Measurements from ENCODE around the gene MAPK14. TPM values are rescaled to one million over a fixed set of nuclear protein-coding genes. Genes with fewer than 3 reads are reported as not detected.
A peak's percentile ranks its signal among the peaks of the same experiment; 100 is the strongest.

Gene MAPK14
- total and polyA plus RNA-seq, 2 experiments from 2014 or later, result 41.6 to 96.2 TPM

- no peak for DNase-seq (ENCODE audit: low read depth in 1 of 2, low spot score in 1 of 2)
- Histone ChIP-seq H3K9me3 (ENCODE audit: low read depth) (no peaks in the 10 kb centered on the region), H3K27ac (no peak overlapping the region), H3K4me1 (ENCODE audit: low read depth) (no peaks in the 10 kb centered on the region), H3K36me3 (no peaks in the 10 kb centered on the region), H3K27me3 (no peaks in the 10 kb centered on the region), H3K4me3 (no peak overlapping the region)
- TF ChIP-seq CTCF (IDR thresholded peaks at IDR 0.05; ENCODE audit: low read depth, low read length), result no peak
Observed at GRCh38 chr6:36000451-36000850, 27.2 kb upstream of the MAPK14 start.

- Histone ChIP-seq H3K36me3 (no peaks in the 10 kb centered on the region), H3K4me1 (ENCODE audit: low read depth) (no peaks in the 10 kb centered on the region), H3K27me3 (no peaks in the 10 kb centered on the region), H3K9me3 (ENCODE audit: low read depth) (no peaks in the 10 kb centered on the region), H3K4me3 (no peak overlapping the region), H3K27ac (no peak overlapping the region)
- TF ChIP-seq CTCF (IDR thresholded peaks at IDR 0.05; ENCODE audit: low read depth, low read length), result no peak
- DNase-seq (ENCODE audit: low read depth in 1 of 2, low spot score in 1 of 2), result no peak
Observed at GRCh38 chr6:36015666-36016065, 11.9 kb upstream of the MAPK14 start.

GRCh38 chr6:36018339-36018738 is 9.3 kb upstream of the MAPK14 start:
- no peaks in the 10 kb centered on the region for H3K4me1 ChIP-seq (ENCODE audit: low read depth)
- no peak for DNase-seq (ENCODE audit: low read depth in 1 of 2, low spot score in 1 of 2)
- no peak overlapping the region for H3K4me3 ChIP-seq
- no peaks in the 10 kb centered on the region for H3K27me3 ChIP-seq
- no peak overlapping the region for H3K27ac ChIP-seq
- TF ChIP-seq CTCF (IDR thresholded peaks at IDR 0.05; ENCODE audit: low read depth, low read length), result no peak
- no peaks in the 10 kb centered on the region for H3K9me3 ChIP-seq (ENCODE audit: low read depth)
- no peaks in the 10 kb centered on the region for H3K36me3 ChIP-seq

- no peak for TF ChIP-seq CTCF (IDR thresholded peaks at IDR 0.05; ENCODE audit: low read depth, low read length)
- H3K4me1 ChIP-seq (ENCODE audit: low read depth), result no peaks in the 10 kb centered on the region
- H3K27ac ChIP-seq, result no peak overlapping the region
- no peak for DNase-seq (ENCODE audit: low read depth in 1 of 2, low spot score in 1 of 2)
- H3K4me3 ChIP-seq, result no peak overlapping the region
- no peaks in the 10 kb centered on the region for H3K9me3 ChIP-seq (ENCODE audit: low read depth)
- no peaks in the 10 kb centered on the region for H3K36me3 ChIP-seq
- no peaks in the 10 kb centered on the region for H3K27me3 ChIP-seq
Observed at GRCh38 chr6:36019167-36019566, 8.4 kb upstream of the MAPK14 start.

GRCh38 chr6:36020154-36020553 is 7.5 kb upstream of the MAPK14 start:
- Histone ChIP-seq H3K36me3 (no peaks in the 10 kb centered on the region), H3K27ac (no peak overlapping the region), H3K4me1 (ENCODE audit: low read depth) (no peaks in the 10 kb centered on the region), H3K9me3 (ENCODE audit: low read depth) (no peaks in the 10 kb centered on the region), H3K27me3 (no peaks in the 10 kb centered on the region), H3K4me3 (no peak overlapping the region)
- peak in 1 of 2 donors; percentile 39 for DNase-seq (ENCODE audit: low read depth in 1 of 2, low spot score in 1 of 2)
- TF ChIP-seq CTCF (IDR thresholded peaks at IDR 0.05; ENCODE audit: low read depth, low read length), result no peak
